Fibroblast of lung (primary cell): ENCODE data around the gene SMIM27. TPM values are rescaled to one million over a fixed set of nuclear protein-coding genes. Genes with fewer than 3 reads are reported as not detected.
"Not testable (repeated sequence)": the region's sequence is repeated elsewhere in the genome, so short reads cannot be mapped to it uniquely, and the experiment has no call there.

Experiments used
- DNase-seq, 2 donors: peaks; one replicate each; pipeline versions ENCODE4 v3.0.0 to v3.0.0-alpha.2; 2010; ENCODE audit warnings: low read depth in 2 of 2
- H2AFZ ChIP-seq: 2 replicates; pipeline ENCODE4 v1.5.1; 2012; ENCODE audit warnings: low read length, control low read depth, inconsistent platforms
- H3K27ac ChIP-seq: 2 replicates; pipeline ENCODE4 v1.5.1; 2011; ENCODE audit warnings: low read length, control low read depth; ENCODE audit not compliant: insufficient read depth
- H3K27me3 ChIP-seq: 2 replicates; pipeline ENCODE4 v1.5.1; 2011; ENCODE audit warnings: mild to moderate bottlenecking, low read length; ENCODE audit not compliant: control insufficient read depth, insufficient read depth
- H3K36me3 ChIP-seq: 2 replicates; pipeline ENCODE4 v1.5.1; 2011; ENCODE audit warnings: low read length; ENCODE audit not compliant: control insufficient read depth, insufficient read depth
- H3K4me1 ChIP-seq: 2 replicates; pipeline ENCODE4 v1.5.1; 2011; ENCODE audit warnings: low read length; ENCODE audit not compliant: control insufficient read depth, insufficient read depth; ENCODE audit errors: extremely low read depth
- H3K4me2 ChIP-seq: 2 replicates; pipeline ENCODE4 v1.5.1; 2011; ENCODE audit warnings: low read length, control low read depth; ENCODE audit not compliant: insufficient read depth; ENCODE audit errors: extremely low read depth
- H3K4me3 ChIP-seq, 4 experiments: fragments of 200-600 bp in 1 of 4; sonication (generic) in 1 of 4; replicated peaks in 1 of 4; 2 replicates each; pipeline ENCODE4 v1.5.1; 2011 to 2016; ENCODE audit warnings: low read length in 4 of 4, low read depth in 3 of 4, mild to moderate bottlenecking in 3 of 4, control low read depth in 2 of 4, inconsistent platforms in 1 of 4, mixed read lengths in 1 of 4; ENCODE audit not compliant: insufficient read depth in 1 of 4; ENCODE audit errors: control extremely low read depth in 1 of 4
- H3K79me2 ChIP-seq: 2 replicates; pipeline ENCODE4 v1.5.1; 2012; ENCODE audit warnings: mild to moderate bottlenecking, low read length, inconsistent platforms; ENCODE audit not compliant: control insufficient read depth, insufficient read depth
- H3K9ac ChIP-seq: 2 replicates; pipeline ENCODE4 v1.5.1; 2011; ENCODE audit warnings: mild to moderate bottlenecking, low read length, control low read depth; ENCODE audit not compliant: insufficient read depth
- H3K9me3 ChIP-seq: 2 replicates; pipeline ENCODE4 v1.5.1; 2012; ENCODE audit warnings: low read depth, low read length; ENCODE audit not compliant: control insufficient read depth, insufficient read depth
- H4K20me1 ChIP-seq: 2 replicates; pipeline ENCODE4 v1.5.1; 2011; ENCODE audit warnings: low read length; ENCODE audit not compliant: control insufficient read depth, insufficient read depth; ENCODE audit errors: extremely low read depth
- EZH2 ChIP-seq: IDR thresholded peaks from 2 replicates; pipeline ENCODE4 v1.5.1; 2012; ENCODE audit warnings: low read length, control low read depth, mild to moderate bottlenecking; ENCODE audit errors: missing control alignments
- polyA plus RNA-seq, 2 donors: library from polyadenylated mRNA; depleted of rRNA in 1 of 2; stranded (reverse) in 1 of 2; unstranded in 1 of 2; fragments of >200 nt; gene quantifications; 2 replicates each; pipeline ENCODE4 v1.2.1, GENCODE V29; 2011 to 2012; ENCODE audit warnings: missing spikeins in 1 of 2
- total RNA-seq: library from RNA; depleted of rRNA; stranded (reverse); fragments of >200 nt; gene quantifications from 2 replicates; pipeline ENCODE4 v1.2.1, GENCODE V29; 2014
- TF ChIP-seq, protein P1 (sequence below), 2 donors: IDR thresholded peaks in 1 of 2; conservative IDR thresholded peaks in 1 of 2; 1 replicate in 1 of 2; 2 replicates in 1 of 2; pipeline ENCODE4 v1.5.1; 2011 to 2012; ENCODE audit warnings: low read length in 2 of 2, control low read depth in 1 of 2, inconsistent platforms in 1 of 2, low read depth in 1 of 2, mild to moderate bottlenecking in 1 of 2

Gene SMIM27
- total and polyA plus RNA-seq, 2 donors (not counting 1 experiment from before 2014, with no cell fraction given), result 2.7 to 8.3 TPM

- Histone ChIP-seq H3K9me3 (no peaks in the 10 kb centered on the region), H3K9ac (no peak overlapping the region), H3K27ac (no peak overlapping the region), H3K79me2 (peaks cover 14% of the 10 kb centered on the region), H3K4me2 (peak overlapping the region; percentile 8), H3K36me3 (no peaks in the 10 kb centered on the region), H2AFZ (no peak overlapping the region), H3K4me1 (no peaks in the 10 kb centered on the region), H3K4me3 (no peak overlapping the region), H3K27me3 (no peaks in the 10 kb centered on the region), H4K20me1 (no peaks in the 10 kb centered on the region)
- no peak for DNase-seq
- TF ChIP-seq EZH2, result no peak
- TF ChIP-seq, protein P1, sequence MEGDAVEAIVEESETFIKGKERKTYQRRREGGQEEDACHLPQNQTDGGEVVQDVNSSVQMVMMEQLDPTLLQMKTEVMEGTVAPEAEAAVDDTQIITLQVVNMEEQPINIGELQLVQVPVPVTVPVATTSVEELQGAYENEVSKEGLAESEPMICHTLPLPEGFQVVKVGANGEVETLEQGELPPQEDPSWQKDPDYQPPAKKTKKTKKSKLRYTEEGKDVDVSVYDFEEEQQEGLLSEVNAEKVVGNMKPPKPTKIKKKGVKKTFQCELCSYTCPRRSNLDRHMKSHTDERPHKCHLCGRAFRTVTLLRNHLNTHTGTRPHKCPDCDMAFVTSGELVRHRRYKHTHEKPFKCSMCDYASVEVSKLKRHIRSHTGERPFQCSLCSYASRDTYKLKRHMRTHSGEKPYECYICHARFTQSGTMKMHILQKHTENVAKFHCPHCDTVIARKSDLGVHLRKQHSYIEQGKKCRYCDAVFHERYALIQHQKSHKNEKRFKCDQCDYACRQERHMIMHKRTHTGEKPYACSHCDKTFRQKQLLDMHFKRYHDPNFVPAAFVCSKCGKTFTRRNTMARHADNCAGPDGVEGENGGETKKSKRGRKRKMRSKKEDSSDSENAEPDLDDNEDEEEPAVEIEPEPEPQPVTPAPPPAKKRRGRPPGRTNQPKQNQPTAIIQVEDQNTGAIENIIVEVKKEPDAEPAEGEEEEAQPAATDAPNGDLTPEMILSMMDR (conservative IDR thresholded peaks at IDR 0.05 in 1 of 2, IDR thresholded peaks at IDR 0.05 in 1 of 2; ENCODE audit: low read depth in 1 of 2, low read length in 2 of 2), result no peak
These were observed 28.2 kb upstream of the SMIM27 start for GRCh38 chr9:32523910-32524309.

DNA sequence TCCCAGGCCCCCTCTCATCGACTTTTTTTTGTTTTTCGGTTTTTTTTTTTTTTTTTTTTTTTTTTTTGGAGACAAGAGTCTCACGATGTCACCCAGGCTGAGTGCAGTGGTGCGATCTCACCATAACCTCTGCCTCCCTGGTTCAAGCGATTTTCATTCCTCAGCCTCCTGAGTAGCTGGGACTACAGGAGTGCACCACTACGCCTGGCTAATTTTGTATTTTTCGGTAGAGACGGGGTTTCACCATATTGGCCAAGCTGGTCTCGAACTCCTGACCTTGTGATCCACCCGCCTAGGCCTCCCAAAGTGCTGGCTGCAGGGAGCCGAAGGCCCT lies 27.6 kb upstream of the SMIM27 start:
- H3K9me3 ChIP-seq, H3K27ac ChIP-seq, DNase-seq, H4K20me1 ChIP-seq, H2AFZ ChIP-seq, H3K27me3 ChIP-seq, H3K36me3 ChIP-seq, H3K4me1 ChIP-seq, H3K9ac ChIP-seq: not testable (repeated sequence)
- H3K4me2 ChIP-seq, result peak overlapping the region; percentile 74
- H3K79me2 ChIP-seq, result peaks cover 14% of the 10 kb centered on the region
- H3K4me3 ChIP-seq, result peak overlapping the region; percentile 57 to 93 (median 87)

DNA sequence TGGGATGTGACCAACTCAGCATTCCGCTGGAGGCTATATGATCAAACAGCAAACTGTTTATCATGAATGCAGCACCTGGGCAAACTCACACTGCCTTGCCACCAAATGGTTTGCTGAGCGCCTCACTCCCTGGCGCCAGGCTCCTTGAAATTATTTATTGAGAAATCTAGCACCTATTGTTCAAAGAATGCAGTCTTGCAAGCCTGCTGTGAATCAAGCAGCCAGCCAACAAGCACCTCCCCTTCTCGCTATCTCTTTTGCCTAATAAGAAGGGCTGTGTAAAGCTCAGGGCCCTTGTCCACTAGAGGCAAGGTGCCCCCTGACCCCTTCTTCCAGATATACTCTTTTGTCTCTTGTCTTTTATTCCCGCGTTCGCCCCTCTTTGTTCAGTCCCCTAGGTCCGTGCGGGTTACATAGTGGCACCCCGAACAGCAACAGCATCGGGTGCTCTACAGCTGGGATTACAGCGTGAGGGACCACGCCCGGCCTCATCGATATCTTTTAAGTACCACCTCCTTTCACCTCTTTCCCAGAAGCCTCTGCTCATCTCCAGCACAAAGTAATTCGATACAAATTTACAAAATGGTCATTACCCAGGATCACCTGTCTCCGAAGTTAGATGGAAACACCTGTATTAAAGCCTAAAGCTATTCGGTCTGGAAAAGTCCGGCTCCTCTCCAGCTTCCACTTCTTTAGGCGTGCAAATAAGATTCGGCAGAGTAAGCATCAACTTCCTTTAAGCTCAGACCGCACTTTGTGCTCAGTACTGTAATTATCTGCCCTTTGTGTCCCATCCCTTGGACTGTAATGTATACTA lies 27.0 kb upstream of the SMIM27 start:
- Histone ChIP-seq H3K36me3 (no peaks in the 10 kb centered on the region), H3K79me2 (peaks cover 14% of the 10 kb centered on the region), H4K20me1 (no peaks in the 10 kb centered on the region), H3K27ac (peak overlapping the region; percentile 55), H3K9me3 (no peaks in the 10 kb centered on the region), H3K27me3 (no peaks in the 10 kb centered on the region), H3K4me2 (peak overlapping the region; percentile 74), H3K4me1 (no peaks in the 10 kb centered on the region), H3K9ac (peak overlapping the region; percentile 39), H3K4me3 (peak overlapping the region; percentile 57 to 93 (median 87)), H2AFZ (peak overlapping the region; percentile 56)
- TF ChIP-seq EZH2, result no peak
- TF ChIP-seq, protein P1 (conservative IDR thresholded peaks at IDR 0.05 in 1 of 2, IDR thresholded peaks at IDR 0.05 in 1 of 2; ENCODE audit: low read depth in 1 of 2, low read length in 2 of 2), result no peak
- DNase-seq, result peak; percentile 23 to 27
